NCI-H2196 treated with DMSO at 0.1 percent for 48 hours (cell line): ENCODE results near the gene MBOAT2.
A peak's percentile ranks its signal among the peaks of the same experiment; 100 is the strongest.
"Not testable (repeated sequence)": the region's sequence is repeated elsewhere in the genome, so short reads cannot be mapped to it uniquely, and the experiment has no call there.

Experiments used
- DNase-seq: peaks from one replicate; lab custom pipeline; 2025; ENCODE audit not compliant: unreplicated experiment; lab: John Stamatoyannopoulos, UW

Gene MBOAT2

GRCh38 chr2:8897206-8897605 lies 106.3 kb downstream of the MBOAT2 start:
- not testable (repeated sequence) for DNase-seq

GRCh38 chr2:8896671-8897070 lies 106.8 kb downstream of the MBOAT2 start:
- DNase-seq: not testable (repeated sequence)

GRCh38 chr2:8895087-8895912 lies 108.2 kb downstream of the MBOAT2 start:
- DNase-seq: not testable (repeated sequence)

- no peak for DNase-seq
These were observed 109.3 kb downstream of the MBOAT2 start for GRCh38 chr2:8893978-8894820.

- DNase-seq: no peak
These were observed 110.0 kb downstream of the MBOAT2 start for GRCh38 chr2:8893474-8893873.

GRCh38 chr2:8892111-8892510 lies 111.4 kb downstream of the MBOAT2 start:
- no peak for DNase-seq

- DNase-seq: no peak
These were observed 113.5 kb downstream of the MBOAT2 start for GRCh38 chr2:8889978-8890377.

GRCh38 chr2:8888963-8889362 lies 114.5 kb downstream of the MBOAT2 start:
- DNase-seq: no peak

GRCh38 chr2:8886876-8887275 lies 116.6 kb downstream of the MBOAT2 start:
- DNase-seq: no peak

GRCh38 chr2:8886202-8886518 lies 117.3 kb downstream of the MBOAT2 start:
- no peak for DNase-seq

- no peak for DNase-seq
These were observed 117.9 kb downstream of the MBOAT2 start for GRCh38 chr2:8885449-8886201.

- DNase-seq: no peak
These were observed 118.7 kb downstream of the MBOAT2 start for GRCh38 chr2:8884812-8885211.

- no peak for DNase-seq
These were observed 121.4 kb downstream of the MBOAT2 start for GRCh38 chr2:8882094-8882493.

- DNase-seq: no peak
These were observed 125.6 kb downstream of the MBOAT2 start for GRCh38 chr2:8877894-8878293.

- DNase-seq: no peak
These were observed 126.2 kb downstream of the MBOAT2 start for GRCh38 chr2:8877332-8877731.

- no peak for DNase-seq
These were observed 126.9 kb downstream of the MBOAT2 start for GRCh38 chr2:8876628-8877027.

- DNase-seq: peak; percentile 62
These were observed 130.6 kb downstream of the MBOAT2 start for GRCh38 chr2:8872821-8873432.

- DNase-seq: no peak
These were observed 133.0 kb downstream of the MBOAT2 start for GRCh38 chr2:8870441-8870840.

GRCh38 chr2:8867363-8867762 lies 136.1 kb downstream of the MBOAT2 start:
- no peak for DNase-seq

GRCh38 chr2:8863331-8863953 lies 140.0 kb downstream of the MBOAT2 start:
- no peak for DNase-seq

- DNase-seq: no peak
These were observed 141.3 kb downstream of the MBOAT2 start for GRCh38 chr2:8862230-8862629.
